ES-I3 (cell line): ENCODE results near the gene ARHGAP21.
"Not testable (repeated sequence)": the region's sequence is repeated elsewhere in the genome, so short reads cannot be mapped to it uniquely, and the experiment has no call there.

ENCODE experiments used
- H3K36me3 ChIP-seq: 2 replicates; pipeline ENCODE4 v1.6.1; 2013; ENCODE audit warnings: mild to moderate bottlenecking, low read length, control low read depth, moderate library complexity; ENCODE audit not compliant: insufficient read depth
- H3K4me1 ChIP-seq: 2 replicates; pipeline ENCODE4 v1.6.1; 2013; ENCODE audit warnings: mild to moderate bottlenecking, control low read depth, low read length; ENCODE audit not compliant: insufficient read depth
- H3K9ac ChIP-seq: 2 replicates; pipeline ENCODE4 v1.6.1; 2013; ENCODE audit warnings: low read depth, mild to moderate bottlenecking, low read length, moderate library complexity
- H3K9me3 ChIP-seq: 2 replicates; pipeline ENCODE4 v1.6.1; 2013; ENCODE audit warnings: mild to moderate bottlenecking, low read length, moderate library complexity; ENCODE audit not compliant: control insufficient read depth, insufficient read depth

Gene ARHGAP21

DNA sequence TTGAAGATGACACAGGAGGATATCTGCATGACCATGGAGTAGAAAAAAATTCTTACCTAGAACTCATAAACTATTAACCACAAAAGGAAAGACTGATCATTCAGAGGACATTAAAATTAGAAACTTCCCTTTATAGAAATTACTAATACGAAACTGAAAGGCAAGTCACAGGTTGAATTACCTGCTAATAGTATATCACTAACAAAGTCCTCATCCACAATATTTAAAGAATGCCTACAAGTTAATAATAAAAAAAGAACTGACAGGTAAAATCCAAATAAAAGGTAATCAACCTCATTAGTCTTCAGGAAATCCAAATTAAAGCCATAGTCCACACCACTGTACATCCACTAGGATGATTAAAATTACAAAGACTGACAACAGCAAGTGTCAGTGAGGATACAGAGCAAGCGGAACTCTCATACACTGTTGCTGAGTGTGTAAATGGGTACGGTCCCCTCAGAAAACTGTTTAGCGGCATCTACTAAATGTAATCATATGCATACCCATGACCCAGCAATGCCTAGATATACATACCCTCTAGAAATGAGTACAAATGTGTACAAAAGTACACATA lies 71.2 kb downstream of the ARHGAP21 start:
- Histone ChIP-seq H3K9ac (no peak overlapping the region), H3K9me3 (no peaks in the 10 kb centered on the region), H3K4me1 (no peaks in the 10 kb centered on the region), H3K36me3 (0 out of 2 replicates have a peak, but pooled peaks cover 2% of the 10 kb centered on the region)

DNA sequence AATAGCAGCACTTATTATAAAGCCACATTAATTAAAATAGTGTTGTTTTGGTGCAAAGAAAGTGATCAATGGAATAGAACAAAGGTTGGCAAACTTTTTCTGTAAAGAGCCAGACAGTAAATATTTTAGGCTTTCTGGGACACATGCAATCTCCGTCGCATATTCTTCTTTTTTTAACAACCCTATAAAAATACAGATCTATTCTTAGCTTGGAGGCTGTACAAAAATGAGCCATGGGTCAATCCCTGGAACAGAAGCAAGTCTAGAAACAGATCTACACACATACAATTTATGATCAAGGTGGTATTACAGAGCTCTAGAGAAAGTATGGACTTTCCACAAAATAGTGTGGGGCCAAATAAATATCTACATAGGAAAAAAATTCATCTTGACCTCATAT lies 71.8 kb downstream of the ARHGAP21 start:
- Histone ChIP-seq H3K9ac (no peak overlapping the region), H3K4me1 (no peaks in the 10 kb centered on the region), H3K9me3 (no peaks in the 10 kb centered on the region), H3K36me3 (0 out of 2 replicates have a peak, but pooled peaks cover 2% of the 10 kb centered on the region)

DNA sequence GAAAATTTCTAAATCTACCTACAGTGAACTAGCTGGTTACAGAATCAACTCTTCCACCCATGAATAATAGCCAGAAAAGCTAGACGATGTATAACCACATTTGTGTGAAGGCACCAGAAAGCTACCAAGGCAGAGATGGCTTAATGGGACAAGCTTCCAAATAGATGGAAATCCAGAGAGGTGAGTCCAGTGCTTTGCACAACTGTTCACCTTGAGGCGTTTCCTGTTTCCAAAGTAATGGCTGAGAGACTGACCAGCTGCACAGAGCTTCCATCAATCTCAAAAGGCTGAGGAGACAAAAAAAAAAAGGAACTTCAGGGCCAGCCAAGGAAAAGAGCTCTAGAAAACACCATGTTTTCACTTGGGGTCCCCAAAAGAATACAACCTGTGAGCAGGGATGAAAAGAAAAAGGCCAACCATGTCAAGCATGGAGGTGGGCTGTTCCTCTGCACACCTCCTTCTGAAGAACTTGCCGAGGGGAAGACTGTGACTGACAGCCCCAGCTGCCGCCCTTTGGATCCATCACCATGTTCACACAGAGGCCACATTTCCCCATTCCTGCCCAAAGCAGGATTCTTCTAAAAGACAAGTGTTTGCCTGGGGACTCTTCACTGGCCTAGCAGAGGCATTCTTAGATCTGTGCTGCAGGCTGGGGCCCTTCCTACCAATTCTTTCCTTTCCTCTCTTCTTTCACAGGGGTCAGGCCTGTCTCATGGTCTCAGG lies 72.9 kb downstream of the ARHGAP21 start:
- no peaks in the 10 kb centered on the region for H3K9me3 ChIP-seq
- H3K4me1 ChIP-seq = no peaks in the 10 kb centered on the region
- H3K9ac ChIP-seq = no peak overlapping the region
- 0 out of 2 replicates have a peak, but pooled peaks cover 2% of the 10 kb centered on the region for H3K36me3 ChIP-seq

DNA sequence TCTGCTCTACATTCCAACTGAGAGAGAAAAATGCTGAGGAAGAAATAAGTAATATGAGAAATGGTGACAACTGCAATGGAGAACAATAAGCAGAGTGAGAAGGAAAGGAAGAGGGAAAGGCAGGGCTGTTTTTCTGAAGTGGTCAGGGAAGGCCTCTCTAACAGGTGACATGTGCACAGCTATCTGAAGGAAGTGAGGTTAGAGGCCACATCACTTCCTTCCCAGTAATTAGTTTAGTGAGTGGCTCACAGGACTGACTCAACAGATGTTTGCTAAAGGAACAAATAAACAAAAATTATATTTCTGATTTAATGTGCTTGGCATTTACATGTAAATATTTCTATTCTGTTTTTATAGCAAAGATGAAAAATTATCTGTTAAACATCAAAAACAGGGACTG lies 77.9 kb downstream of the ARHGAP21 start:
- no peaks in the 10 kb centered on the region for H3K9me3 ChIP-seq
- H3K36me3 ChIP-seq = no peaks in the 10 kb centered on the region
- no peaks in the 10 kb centered on the region for H3K4me1 ChIP-seq
- no peak overlapping the region for H3K9ac ChIP-seq

DNA sequence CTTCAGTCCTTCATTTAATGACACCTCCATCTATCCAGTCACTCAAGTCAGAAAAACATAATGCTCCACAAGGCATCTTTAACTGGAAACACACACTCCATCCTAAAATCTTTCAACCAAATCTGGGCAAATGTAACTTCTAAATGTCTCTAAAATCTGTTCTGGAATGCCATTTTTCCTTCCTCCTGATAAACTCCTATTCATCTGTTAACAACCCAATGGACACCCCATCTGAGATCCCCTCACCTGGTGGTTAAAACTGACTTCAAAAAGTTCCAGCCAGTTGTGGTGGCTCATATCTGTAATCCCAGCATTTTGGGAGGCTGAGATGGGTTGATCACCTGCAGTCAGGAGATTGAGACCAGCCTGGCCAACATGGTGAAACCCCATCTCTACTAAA lies 78.7 kb downstream of the ARHGAP21 start:
- H3K36me3 ChIP-seq = no peaks in the 10 kb centered on the region
- no peak overlapping the region for H3K9ac ChIP-seq
- H3K9me3 ChIP-seq = no peaks in the 10 kb centered on the region
- no peaks in the 10 kb centered on the region for H3K4me1 ChIP-seq

DNA sequence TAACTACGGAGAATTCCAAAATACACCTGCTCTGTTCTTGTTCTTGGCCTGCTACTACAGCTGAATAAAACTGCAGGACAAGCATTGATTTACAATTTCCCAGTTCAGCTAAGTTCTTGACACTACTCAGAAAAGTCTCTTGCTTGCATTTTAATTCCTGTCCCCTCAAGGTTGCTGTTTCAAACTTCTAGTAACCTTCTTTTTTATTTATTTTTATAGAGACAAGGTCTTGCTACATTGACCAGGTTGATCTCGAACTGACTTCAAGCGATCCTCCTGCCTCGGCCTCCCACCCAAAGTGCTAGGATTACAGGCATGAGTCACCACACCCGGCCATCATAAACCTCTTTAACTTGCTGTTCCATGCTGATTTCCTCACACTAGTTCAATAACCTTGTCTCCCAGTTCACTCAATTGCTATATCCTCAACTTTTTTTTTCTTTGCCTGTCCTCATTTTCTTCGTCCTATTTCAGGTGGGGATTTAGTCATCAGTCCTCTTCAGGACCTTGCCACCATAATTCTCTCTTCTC lies 79.9 kb downstream of the ARHGAP21 start:
- Histone ChIP-seq H3K36me3 (no peaks in the 10 kb centered on the region), H3K9me3 (no peaks in the 10 kb centered on the region), H3K4me1 (no peaks in the 10 kb centered on the region), H3K9ac (no peak overlapping the region)

DNA sequence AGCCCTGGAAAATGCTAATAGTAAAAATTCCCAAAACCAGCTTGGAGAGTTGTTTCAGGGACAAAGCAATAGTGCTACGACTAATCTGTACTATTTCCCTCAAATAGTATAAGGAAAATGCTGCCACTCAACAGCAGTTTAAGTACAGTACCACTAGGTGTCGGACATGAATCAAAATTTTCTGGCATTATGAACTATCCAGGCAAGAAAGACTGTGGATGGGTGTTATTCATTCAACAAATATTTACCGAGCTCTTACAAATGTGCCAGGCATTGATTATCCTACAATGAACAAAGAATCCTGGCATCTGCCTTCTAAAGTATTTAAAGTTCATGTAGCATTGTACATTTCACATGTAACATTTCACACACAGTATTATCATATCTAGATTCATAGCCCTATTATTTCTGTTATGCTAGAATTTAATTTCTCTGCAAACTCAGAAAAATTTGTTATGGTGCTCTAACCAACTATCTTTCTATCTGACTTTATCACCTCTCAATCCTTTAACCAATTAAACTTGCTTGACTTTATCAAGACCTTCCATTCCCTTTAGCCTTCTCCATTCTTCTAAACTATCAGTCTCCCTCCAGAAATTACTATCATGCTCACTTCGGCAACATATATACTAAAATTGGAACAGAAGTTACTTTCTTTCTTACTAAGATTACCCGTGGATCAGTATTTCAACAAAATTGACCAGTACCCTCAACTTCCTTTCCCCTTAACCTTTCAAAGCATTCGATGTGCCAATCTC lies 80.6 kb downstream of the ARHGAP21 start:
- H3K4me1 ChIP-seq = no peaks in the 10 kb centered on the region
- no peaks in the 10 kb centered on the region for H3K9me3 ChIP-seq
- no peak overlapping the region for H3K9ac ChIP-seq
- no peaks in the 10 kb centered on the region for H3K36me3 ChIP-seq

DNA sequence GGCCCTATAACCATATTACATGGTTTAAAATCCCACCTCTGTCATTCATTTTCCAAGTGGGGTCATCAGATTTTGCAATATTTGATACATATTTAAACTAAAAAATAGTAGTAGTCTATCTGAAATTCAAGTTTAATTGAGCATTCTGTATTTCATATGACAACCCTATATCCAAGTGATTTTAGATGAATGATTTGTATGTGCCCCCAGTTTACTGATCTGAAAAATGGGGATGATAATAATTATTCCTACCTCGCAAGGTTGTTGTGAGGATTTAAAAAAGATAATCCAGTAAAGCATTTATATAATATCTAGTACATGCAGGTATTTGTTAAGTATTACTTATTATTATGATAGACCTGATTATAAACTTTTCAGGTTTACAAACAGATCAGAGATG lies 84.6 kb downstream of the ARHGAP21 start:
- Histone ChIP-seq H3K36me3 (no peaks in the 10 kb centered on the region), H3K9me3 (no peaks in the 10 kb centered on the region), H3K4me1 (no peaks in the 10 kb centered on the region), H3K9ac (no peak overlapping the region)

DNA sequence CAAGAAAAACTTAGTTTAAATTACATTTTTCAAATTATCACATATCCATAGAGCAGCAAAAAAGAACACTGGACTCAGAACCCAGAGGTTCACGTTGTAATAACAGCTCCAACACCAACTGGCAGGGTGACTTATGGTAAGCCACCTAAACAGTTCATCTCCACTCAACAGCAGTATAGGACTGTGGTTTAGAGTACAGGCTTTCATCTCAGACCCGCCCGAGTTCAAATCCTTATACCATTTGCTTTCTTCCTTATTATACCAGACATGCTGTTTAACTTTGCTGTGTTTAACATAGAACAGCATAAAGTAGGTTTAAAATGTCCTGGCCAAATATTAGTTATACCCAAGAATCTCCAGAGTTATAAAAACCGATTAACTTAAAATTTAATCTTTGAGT lies 97.9 kb downstream of the ARHGAP21 start:
- Histone ChIP-seq H3K4me1 (no peaks in the 10 kb centered on the region), H3K36me3 (no peaks in the 10 kb centered on the region), H3K9me3 (no peaks in the 10 kb centered on the region), H3K9ac (no peak overlapping the region)

DNA sequence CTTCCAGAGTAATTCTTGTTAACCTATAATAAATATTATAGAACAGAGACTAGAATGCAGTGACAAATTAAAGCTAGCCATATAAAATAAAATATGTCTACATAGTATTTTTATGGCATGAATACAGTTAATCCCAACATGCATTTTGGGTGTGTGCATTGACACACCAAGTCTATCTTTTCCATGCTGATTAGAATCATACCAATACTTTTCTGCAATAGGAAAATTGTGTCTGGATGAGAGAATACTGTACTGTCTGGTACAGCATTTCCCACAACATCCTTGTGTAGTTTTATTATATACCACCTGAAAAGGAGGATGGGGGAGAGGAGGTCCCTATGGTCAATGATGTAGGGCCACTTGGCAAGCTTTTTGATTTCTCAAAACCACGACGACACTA lies 100.3 kb downstream of the ARHGAP21 start:
- no peaks in the 10 kb centered on the region for H3K9me3 ChIP-seq
- H3K4me1 ChIP-seq = no peaks in the 10 kb centered on the region
- H3K9ac ChIP-seq = no peak overlapping the region

DNA sequence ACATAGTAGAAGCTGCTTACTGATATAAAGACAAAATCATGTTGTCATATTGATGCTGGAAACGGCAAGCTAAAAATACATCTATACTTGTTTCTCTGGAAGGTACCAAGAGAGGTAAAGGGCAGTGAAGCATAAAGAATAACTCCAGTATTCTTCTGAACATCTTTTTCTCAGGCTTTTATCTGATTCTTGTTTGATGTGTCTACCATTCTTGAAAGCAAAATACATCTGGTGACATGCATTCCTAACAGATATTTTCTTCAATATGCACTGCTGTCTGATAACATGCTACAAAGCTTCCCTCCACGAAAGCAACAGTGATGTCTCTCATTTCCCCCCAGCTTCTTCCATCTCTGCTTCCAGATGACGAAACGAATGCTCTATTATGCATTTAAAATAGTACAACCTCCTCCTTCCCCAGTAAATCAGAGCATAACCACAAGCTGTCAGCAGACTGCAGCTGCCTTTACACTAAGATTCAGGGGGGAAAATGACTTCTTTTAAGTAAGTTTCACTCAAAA lies 100.8 kb downstream of the ARHGAP21 start:
- H3K4me1 ChIP-seq = no peaks in the 10 kb centered on the region
- no peak overlapping the region for H3K9ac ChIP-seq
- H3K9me3 ChIP-seq = no peaks in the 10 kb centered on the region
- H3K36me3 ChIP-seq = no peaks in the 10 kb centered on the region

More for the DNA sequence above, 100.3 kb downstream of the ARHGAP21 start:
- H3K36me3 ChIP-seq = no peaks in the 10 kb centered on the region

DNA sequence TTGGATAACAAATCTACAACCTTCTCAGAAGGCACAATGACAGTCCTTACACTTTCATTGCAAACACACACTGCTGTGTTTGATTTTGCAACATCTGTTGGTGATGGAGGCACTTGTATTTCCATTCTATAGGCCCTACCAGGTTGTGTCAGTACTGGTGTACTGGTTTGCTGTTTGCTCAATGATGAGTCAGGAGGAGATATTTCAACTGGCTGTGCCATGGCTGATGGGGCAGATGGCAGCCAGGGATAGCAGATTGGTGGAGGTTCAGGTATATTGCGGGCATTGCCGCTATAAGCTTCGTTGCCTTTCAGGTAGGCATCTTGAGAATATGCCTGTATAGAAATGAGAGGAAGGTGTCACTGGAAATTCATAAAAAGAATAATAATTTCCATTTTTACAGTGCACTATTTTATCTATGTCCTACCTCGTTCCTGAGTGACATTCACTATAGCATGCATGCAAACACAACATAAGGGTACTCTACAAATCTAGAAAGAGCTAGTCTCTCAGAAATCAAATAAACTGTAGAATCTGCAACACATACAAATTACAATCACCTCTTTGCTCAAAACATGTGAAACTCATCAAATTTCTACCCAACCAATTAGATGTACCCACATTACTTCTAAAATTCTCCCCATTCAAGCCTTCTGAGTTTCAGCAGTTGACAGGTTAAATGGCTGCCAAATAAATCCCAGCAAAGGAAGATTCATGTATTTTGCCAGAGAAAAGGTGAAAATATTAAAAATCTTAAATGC lies 102.5 kb downstream of the ARHGAP21 start:
- H3K4me1 ChIP-seq, H3K9me3 ChIP-seq, H3K9ac ChIP-seq, H3K36me3 ChIP-seq: not testable (repeated sequence)

DNA sequence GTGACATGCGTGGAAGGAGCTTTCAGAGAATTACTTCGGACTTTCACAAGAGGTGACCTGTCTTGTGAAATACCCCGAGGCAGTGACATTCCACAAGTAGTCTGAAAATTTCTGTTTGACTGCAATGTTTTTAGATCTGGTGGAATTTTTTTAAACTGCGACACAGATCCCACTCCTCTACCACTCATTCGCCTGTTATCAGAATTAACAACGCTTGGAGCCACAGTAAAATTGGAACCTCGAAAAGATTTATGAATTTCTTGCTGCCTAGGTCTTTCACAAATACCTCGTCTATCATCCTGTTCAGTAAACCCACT lies 103.7 kb downstream of the ARHGAP21 start:
- H3K36me3 ChIP-seq, H3K4me1 ChIP-seq, H3K9ac ChIP-seq, H3K9me3 ChIP-seq: not testable (repeated sequence)

DNA sequence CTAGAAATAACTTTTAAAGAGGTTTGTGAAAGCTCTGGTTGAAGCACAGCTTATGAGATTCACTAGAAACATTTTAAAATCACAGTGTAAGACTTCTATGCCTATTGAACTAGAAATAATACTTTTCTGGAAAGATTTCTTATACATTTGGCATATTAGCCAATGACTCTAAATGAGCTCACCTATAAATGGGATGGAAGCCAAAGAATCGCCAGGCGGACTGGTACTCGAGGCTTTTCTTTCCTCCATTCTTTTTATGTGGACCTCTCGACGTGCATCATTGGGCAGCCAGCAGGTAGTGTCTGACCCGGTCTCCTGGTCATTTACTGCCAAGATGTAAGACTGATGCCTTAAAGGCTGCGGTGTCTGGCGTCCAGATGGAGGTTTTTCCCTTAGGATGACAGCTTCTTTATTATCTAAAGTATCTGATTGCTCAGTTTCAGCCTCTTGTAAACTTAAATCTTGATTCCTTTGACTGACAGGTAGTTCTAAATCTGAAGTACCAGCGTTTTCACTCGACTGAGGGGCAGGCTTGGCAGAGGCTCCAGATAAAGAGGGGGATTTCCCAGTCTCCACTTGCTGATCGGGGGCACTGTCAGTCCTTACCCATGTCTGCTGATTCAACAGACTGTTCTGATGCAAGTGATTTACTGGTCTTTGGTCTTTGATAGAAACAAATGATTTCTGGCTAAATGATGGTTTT lies 104.2 kb downstream of the ARHGAP21 start:
- not testable (repeated sequence) for H3K4me1 ChIP-seq, H3K9me3 ChIP-seq, H3K9ac ChIP-seq, H3K36me3 ChIP-seq
